Measurements from ENCODE around the gene KCTD15.

Gene KCTD15

DNA sequence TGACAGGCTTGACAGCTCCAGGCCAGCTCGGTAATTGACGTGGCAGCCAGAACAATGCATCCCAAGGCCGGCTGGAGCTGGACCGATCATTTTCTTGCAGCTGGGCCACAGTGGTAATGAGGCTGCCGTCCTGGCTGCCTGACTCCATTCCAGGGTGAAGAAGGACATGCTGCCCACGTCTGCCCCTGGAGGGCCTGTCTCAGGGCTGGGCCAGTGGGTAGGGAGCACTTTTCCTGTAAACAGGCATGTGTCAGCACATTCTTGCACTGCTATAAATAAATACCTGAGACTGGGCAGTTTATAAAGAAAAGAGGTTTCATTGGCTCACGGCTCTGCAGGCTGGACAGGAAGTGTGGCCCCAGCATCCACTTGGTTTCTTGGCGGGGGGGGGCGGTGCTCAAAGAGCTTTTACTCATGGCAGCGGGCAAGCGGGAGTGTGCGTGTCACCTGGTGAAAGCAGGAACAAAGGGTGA lies 38.1 kb upstream of the KCTD15 start:
- no peak for TF ChIP-seq GATA3 (IDR thresholded peaks at IDR 0.05; ENCODE audit: low read depth, low read length)
- no peak for TF ChIP-seq GATA2 (IDR thresholded peaks at IDR 0.05; ENCODE audit: low read depth, low read length)

DNA sequence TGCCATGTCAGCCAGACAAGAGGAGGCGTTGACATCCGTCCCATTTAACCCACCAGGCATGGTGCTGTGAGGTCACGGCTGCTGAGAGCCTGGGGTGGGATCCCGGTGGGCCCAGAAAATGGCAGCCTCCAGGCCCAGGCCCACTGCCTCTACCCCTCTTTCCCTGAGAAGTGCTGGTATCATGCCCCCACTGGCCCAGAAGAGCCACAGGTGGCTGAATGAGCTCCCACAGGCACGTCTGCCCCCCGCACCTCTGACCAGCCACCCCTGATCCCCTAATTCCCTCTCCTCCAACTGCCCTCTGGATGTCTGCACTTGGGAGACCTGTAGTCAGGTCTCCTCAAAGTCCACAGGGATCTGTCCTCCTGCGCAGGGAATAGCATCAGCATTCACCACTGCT lies 37.3 kb upstream of the KCTD15 start:
- TF ChIP-seq GATA3 (IDR thresholded peaks at IDR 0.05; ENCODE audit: low read depth, low read length) (no peak), GATA2 (IDR thresholded peaks at IDR 0.05; ENCODE audit: low read depth, low read length) (no peak)

DNA sequence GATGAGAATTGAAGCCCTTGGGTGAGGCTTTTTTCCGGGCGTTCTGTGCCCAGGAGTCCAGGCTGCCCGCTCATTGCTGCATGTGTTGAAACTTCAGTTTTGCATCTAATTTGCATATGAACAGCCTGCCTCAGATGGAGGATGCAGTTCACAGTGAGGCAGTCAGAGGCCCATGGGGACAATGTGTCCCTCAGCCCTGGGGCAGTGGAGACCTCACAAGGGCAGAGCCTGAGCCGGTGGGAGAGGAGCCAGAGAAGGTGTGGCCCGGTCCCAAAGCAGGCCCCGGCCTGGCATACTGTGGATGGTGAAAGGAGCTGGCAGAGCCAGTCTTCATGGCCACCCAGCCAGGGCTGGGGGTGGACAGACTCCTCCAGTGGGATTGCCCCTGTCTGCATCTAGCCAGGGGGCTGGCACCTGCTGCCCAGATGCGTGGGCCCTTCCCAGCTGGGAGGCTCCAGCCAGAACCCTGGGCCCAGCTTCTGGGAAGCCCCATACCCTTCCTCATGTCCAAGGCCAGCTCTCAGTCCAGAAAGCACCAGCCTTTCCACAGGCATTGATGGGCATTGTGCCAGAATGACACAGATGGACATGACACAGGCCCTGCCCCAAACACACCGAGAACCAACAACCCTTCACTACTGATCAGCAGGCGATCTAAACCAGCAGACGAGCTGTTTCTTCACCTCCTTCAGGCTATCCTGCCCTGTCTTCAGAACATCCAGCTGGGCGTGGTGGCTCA lies 32.9 kb upstream of the KCTD15 start:
- TF ChIP-seq GATA2 (IDR thresholded peaks at IDR 0.05; ENCODE audit: low read depth, low read length) = peak; percentile 94
- TF ChIP-seq GATA3 (IDR thresholded peaks at IDR 0.05; ENCODE audit: low read depth, low read length) = no peak; the same call in 1 of the 2 replicates

- TF ChIP-seq GATA3 (IDR thresholded peaks at IDR 0.05; ENCODE audit: low read depth, low read length) (no peak), GATA2 (IDR thresholded peaks at IDR 0.05; ENCODE audit: low read depth, low read length) (no peak)
Observed at GRCh38 chr19:33766623-33767022, 30.0 kb upstream of the KCTD15 start.

DNA sequence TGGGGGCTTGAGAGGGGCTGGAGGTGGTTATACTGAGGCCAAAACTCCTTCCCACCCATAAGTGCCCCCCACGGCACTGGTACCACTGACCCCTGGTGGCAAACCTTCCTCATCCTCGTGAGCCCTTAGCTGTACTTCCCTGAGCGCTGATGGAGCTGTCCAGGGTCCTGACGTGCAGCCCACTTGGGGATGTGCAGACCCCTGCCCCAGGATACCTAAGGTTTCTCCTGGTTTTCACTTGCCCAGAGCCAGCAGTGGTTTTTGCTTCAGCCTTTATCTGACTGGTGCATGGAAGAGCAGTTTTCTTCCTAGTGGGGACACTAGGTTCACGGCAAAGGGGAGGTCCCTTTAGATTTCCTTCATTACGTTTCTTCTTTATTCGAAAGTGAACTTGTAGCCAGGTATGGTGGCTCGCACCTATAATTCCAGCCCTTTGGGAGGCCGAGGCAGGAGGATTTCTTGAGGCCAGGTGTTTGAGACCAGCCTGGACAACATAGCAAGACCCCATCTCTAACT lies 28.7 kb upstream of the KCTD15 start:
- TF ChIP-seq GATA3 (IDR thresholded peaks at IDR 0.05; ENCODE audit: low read depth, low read length) (no peak), GATA2 (IDR thresholded peaks at IDR 0.05; ENCODE audit: low read depth, low read length) (no peak)

DNA sequence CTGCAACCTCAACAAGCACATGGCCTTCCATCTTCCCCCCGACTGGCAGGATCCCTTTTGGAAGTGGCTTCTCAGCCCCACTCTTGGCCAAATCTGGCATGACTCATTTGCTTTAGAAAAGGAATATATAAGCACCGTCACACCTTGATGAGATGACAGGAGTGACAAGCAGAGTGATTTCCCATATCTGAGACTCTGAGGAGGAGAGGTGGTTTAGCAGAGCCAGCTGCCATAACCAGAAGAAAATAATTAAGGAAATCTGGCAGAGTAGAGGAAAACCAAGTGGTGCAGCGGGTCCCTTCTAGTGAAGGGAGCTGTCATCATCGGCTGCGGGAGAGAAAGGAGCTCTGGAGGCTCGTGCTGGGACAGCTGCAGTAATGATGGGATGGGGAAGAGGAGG lies 27.5 kb upstream of the KCTD15 start:
- no peak for TF ChIP-seq GATA2 (IDR thresholded peaks at IDR 0.05; ENCODE audit: low read depth, low read length)

GRCh38 chr19:33770107-33770506 lies 26.6 kb upstream of the KCTD15 start:
- TF ChIP-seq GATA2 (IDR thresholded peaks at IDR 0.05; ENCODE audit: low read depth, low read length) = no peak
- TF ChIP-seq GATA3 (IDR thresholded peaks at IDR 0.05; ENCODE audit: low read depth, low read length) = no peak

DNA sequence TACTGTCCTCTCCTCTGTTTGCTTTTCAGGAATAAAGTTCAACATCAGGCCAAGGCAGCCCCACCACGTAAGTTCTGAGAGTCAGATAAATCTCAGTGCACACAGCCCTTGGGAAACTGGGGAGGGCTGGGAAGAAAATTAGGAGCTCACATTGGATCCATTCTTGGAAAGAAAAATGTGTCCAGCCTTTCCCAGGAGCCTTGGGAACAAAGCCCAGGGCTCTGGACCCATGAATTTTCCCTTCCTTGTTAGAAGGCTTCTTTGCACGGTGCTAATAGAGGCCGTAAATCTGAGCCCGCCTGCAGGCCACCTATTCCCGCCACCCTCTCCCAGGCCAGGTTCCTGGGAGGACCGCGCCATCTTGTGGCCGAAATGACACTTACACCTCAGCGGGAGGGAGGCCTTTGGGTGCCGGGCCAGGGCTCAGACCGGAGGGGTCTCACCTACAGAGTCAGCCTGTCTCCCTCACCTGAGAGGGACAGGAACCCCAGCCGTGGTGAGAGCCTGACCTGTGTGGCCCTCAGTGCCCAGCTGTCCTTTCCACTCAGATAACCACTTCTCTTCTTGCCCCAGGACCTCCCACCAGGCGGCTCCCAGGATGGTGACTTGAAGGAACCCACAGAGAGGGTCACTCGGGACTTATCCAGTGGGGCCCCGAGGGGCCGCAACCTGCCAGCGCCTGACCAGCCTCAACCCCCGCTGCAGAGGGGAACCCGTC lies 25.1 kb upstream of the KCTD15 start:
- TF ChIP-seq GATA2 (IDR thresholded peaks at IDR 0.05; ENCODE audit: low read depth, low read length) = no peak
- TF ChIP-seq GATA3 (IDR thresholded peaks at IDR 0.05; ENCODE audit: low read depth, low read length) = no peak

DNA sequence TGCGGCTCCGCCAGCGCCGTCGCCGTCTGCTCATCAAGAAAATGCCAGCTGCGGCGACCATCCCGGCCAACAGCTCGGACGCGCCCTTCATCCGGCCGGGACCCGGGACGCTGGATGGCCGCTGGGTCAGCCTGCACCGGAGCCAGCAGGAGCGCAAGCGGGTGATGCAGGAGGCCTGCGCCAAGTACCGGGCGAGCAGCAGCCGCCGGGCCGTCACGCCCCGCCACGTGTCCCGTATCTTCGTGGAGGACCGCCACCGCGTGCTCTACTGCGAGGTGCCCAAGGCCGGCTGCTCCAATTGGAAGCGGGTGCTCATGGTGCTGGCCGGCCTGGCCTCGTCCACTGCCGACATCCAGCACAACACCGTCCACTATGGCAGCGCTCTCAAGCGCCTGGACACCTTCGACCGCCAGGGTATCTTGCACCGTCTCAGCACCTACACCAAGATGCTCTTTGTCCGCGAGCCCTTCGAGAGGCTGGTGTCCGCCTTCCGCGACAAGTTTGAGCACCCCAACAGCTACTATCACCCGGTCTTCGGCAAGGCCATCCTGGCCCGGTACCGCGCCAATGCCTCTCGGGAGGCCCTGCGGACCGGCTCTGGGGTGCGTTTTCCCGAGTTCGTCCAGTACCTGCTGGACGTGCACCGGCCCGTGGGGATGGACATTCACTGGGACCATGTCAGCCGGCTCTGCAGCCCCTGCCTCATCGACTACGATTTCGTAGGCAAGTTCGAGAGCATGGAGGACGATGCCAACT lies 24.4 kb upstream of the KCTD15 start:
- TF ChIP-seq GATA2 (IDR thresholded peaks at IDR 0.05; ENCODE audit: low read depth, low read length) (no peak), GATA3 (IDR thresholded peaks at IDR 0.05; ENCODE audit: low read depth, low read length) (no peak)

DNA sequence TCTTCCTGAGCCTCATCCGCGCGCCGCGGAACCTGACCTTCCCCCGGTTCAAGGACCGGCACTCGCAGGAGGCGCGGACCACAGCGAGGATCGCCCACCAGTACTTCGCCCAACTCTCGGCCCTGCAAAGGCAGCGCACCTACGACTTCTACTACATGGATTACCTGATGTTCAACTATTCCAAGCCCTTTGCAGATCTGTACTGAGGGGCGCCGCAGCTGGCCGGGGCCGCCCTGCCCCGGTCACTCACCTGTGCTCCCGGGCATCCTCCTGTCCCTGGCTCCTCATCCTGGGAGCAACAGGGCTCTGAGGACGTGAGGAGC lies 23.9 kb upstream of the KCTD15 start:
- TF ChIP-seq GATA2 (IDR thresholded peaks at IDR 0.05; ENCODE audit: low read depth, low read length) (no peak), GATA3 (IDR thresholded peaks at IDR 0.05; ENCODE audit: low read depth, low read length) (no peak)

GRCh38 chr19:33773704-33774624 lies 22.7 kb upstream of the KCTD15 start:
- no peak for TF ChIP-seq GATA3 (IDR thresholded peaks at IDR 0.05; ENCODE audit: low read depth, low read length)
- TF ChIP-seq GATA2 (IDR thresholded peaks at IDR 0.05; ENCODE audit: low read depth, low read length) = peak; percentile 64

DNA sequence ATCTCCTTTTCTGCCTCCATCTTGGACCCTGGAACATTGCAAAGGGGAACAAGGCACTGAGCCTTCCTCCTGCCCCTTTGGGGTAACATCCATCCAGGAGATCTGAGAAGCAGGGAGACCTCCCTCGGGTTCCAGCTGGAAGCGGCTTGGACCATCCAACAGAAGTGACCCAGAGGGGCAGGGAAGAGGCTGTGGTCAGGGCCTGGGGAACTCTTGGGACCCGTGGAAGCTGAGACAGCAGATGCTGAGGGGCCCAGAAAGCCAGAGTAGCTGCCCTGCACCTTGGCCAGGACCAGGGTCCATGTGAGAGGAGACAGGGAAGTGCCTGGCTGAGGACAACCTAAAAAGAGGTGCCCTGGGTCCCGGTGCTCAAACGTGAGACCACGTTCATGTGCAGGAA lies 21.9 kb upstream of the KCTD15 start:
- TF ChIP-seq GATA2 (IDR thresholded peaks at IDR 0.05; ENCODE audit: low read depth, low read length) (no peak), GATA3 (IDR thresholded peaks at IDR 0.05; ENCODE audit: low read depth, low read length) (no peak)

- TF ChIP-seq GATA2 (IDR thresholded peaks at IDR 0.05; ENCODE audit: low read depth, low read length) (no peak), GATA3 (IDR thresholded peaks at IDR 0.05; ENCODE audit: low read depth, low read length) (no peak)
Observed at GRCh38 chr19:33775731-33776487, 20.8 kb upstream of the KCTD15 start.
